GM12873 (cell line): ENCODE results near the gene FRYL.

ENCODE experiments used
- TF ChIP-seq, protein P1 (sequence below): IDR thresholded peaks from 2 replicates; pipeline ENCODE4 v1.5.1; 2012; ENCODE audit warnings: low read depth, mild to moderate bottlenecking, moderate library complexity, low read length, control low read depth; ENCODE audit not compliant: insufficient read depth; ENCODE audit errors: missing control alignments

The FRYL gene

DNA sequence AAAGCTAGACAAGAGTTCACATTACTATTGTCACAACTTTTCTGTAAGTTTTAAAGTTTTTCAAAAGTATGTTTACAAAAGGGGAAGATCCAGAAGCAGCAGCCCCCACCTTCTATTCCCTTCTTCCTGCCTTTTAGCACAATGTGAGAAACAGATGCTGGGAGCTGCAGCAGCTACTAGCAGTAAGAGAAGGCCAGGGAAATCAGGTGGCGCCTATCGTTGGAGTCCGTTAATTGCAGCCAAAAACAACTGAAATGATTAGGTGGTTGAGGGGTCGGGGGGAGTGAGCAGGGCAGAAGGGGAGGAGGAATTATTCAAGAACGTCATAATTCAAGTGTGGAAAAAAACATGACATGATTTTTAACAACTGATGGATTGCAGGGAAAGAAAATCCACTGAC, 27.4 kb downstream of the FRYL start:
- TF ChIP-seq, protein P1, sequence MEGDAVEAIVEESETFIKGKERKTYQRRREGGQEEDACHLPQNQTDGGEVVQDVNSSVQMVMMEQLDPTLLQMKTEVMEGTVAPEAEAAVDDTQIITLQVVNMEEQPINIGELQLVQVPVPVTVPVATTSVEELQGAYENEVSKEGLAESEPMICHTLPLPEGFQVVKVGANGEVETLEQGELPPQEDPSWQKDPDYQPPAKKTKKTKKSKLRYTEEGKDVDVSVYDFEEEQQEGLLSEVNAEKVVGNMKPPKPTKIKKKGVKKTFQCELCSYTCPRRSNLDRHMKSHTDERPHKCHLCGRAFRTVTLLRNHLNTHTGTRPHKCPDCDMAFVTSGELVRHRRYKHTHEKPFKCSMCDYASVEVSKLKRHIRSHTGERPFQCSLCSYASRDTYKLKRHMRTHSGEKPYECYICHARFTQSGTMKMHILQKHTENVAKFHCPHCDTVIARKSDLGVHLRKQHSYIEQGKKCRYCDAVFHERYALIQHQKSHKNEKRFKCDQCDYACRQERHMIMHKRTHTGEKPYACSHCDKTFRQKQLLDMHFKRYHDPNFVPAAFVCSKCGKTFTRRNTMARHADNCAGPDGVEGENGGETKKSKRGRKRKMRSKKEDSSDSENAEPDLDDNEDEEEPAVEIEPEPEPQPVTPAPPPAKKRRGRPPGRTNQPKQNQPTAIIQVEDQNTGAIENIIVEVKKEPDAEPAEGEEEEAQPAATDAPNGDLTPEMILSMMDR: no peak

GRCh38 chr4:48752246-48752645, 27.8 kb downstream of the FRYL start:
- TF ChIP-seq, protein P1: no peak

DNA sequence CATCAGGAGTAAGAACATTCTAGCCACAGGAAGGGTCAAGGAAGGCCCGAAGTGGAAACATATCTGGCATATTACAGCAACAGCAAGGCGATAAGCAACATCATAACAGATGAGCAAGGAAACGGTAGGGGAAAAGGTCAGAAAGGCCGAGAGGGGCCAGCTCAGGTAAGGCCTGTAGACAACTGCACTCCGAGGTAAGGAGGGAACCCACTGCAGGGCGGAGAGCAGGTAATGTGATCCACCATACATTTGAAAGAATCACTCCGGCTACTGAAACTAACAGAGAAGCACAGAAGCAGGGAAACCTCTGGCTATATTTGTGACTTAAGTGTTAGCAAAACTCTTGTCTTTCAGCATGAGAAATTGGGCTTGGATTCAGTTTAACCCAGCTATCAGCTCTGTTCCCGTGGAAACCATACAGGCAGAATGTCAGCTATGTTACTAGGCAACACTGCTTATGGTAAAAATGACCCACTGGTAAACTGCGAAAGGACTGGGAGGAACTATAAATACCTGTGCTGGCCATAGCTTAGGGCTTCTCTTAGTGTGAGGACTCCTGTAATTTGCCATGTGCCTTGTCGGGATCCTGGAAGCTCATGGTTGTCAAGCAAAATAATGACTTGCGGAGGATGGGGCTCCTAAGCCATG, 31.0 kb downstream of the FRYL start:
- TF ChIP-seq, protein P1: no peak

DNA sequence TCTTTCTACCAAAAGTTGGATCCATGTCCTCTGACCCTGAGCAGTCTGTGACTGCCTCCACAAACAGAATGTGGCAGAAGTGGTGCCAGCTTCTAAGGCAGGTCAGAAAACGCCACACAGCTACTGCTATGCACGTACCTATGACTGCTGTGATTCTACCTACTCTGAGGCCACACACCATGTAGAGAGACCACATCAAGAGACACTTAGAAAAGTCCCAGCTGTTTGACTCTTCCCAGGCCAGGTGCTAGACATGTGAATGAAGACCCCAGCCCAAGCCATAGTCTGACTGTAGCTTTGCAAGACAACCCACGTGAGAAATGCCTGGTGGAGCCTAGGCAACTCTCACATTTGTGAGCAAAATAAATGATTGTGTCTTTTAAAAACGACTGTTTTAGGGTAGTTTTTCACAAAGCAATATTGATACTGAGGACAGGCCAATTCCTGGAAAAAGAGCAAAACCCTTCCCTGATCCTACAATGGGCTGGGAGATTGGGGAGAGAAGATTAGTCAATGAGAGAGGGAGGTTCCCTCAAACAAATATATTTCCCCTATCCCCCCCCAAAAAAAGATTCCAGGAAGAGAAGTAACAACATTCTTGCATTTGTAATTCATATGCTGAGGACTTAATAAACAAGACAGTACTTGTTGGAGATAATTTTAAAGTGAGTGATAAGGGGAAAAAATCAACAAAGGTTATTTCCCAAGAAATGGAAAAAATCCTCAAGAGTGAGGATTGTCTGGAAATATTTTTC, 33.3 kb downstream of the FRYL start:
- TF ChIP-seq, protein P1: no peak

GRCh38 chr4:48742412-48742811, 37.7 kb downstream of the FRYL start:
- TF ChIP-seq, protein P1: no peak

DNA sequence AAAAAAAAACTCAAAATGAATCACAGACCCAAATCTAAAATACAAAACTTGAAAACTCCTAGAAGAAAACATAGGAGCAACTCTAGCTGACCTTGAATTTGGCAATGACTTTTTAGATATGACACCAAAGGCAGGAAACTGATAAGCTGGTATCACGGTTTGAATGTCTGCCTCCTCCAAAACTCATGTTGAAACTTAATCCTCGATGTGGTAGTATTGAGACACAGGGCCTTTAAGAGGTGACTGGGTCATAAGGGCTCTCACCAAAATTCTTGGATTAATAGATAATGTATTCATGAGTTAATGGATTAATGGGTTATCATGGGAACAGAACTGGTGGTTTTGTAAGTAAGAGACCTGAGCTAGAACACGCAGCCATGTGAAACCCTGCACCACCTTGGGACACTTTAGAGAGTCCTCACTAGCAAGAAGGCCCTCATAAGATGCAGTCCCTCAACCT, 40.5 kb downstream of the FRYL start:
- TF ChIP-seq, protein P1: no peak

- TF ChIP-seq, protein P1: no peak
Observed at GRCh38 chr4:48738856-48739255, 41.2 kb downstream of the FRYL start.
